GM21447 (cell line): ENCODE data around the gene LSS.
"Not testable (repeated sequence)": the region's sequence is repeated elsewhere in the genome, so short reads cannot be mapped to it uniquely, and the experiment has no call there.

ENCODE experiments used
- ATAC-seq: cut with Tn5 transposase; IDR thresholded peaks from one replicate; pipeline ENCODE4 v1.9.1; 2021; ENCODE audit not compliant: unreplicated experiment

The LSS gene

GRCh38 chr21:46171996-46172862 is 56.3 kb downstream of the LSS start:
- ATAC-seq = no peak

GRCh38 chr21:46171585-46171984 is 57.0 kb downstream of the LSS start:
- ATAC-seq = no peak

- not testable (repeated sequence) for ATAC-seq
These were observed 58.0 kb downstream of the LSS start for GRCh38 chr21:46170436-46171193.

GRCh38 chr21:46168659-46169386 is 59.8 kb downstream of the LSS start:
- ATAC-seq = no peak

- no peak for ATAC-seq
These were observed 60.3 kb downstream of the LSS start for GRCh38 chr21:46168238-46168637.

GRCh38 chr21:46165098-46165497 is 63.5 kb downstream of the LSS start:
- ATAC-seq = no peak

- no peak for ATAC-seq
These were observed 65.2 kb downstream of the LSS start for GRCh38 chr21:46163380-46163779.

GRCh38 chr21:46161633-46162592 is 66.7 kb downstream of the LSS start:
- no peak for ATAC-seq

- no peak for ATAC-seq
These were observed 67.5 kb downstream of the LSS start for GRCh38 chr21:46160907-46161632.

- no peak for ATAC-seq
These were observed 68.0 kb downstream of the LSS start for GRCh38 chr21:46160657-46160906.

- ATAC-seq = no peak
These were observed 68.5 kb downstream of the LSS start for GRCh38 chr21:46159841-46160656.

GRCh38 chr21:46159390-46159789 is 69.2 kb downstream of the LSS start:
- ATAC-seq = no peak

GRCh38 chr21:46158666-46159300 is 69.8 kb downstream of the LSS start:
- ATAC-seq = no peak

- ATAC-seq = no peak
These were observed 70.6 kb downstream of the LSS start for GRCh38 chr21:46157987-46158451.

GRCh38 chr21:46157396-46157986 is 71.1 kb downstream of the LSS start:
- ATAC-seq = no peak

- ATAC-seq = no peak
These were observed 71.9 kb downstream of the LSS start for GRCh38 chr21:46156678-46157077.

GRCh38 chr21:46156378-46156645 is 72.3 kb downstream of the LSS start:
- no peak for ATAC-seq
